AG04449 (cell line): ENCODE results near the gene CAPN13.

Experiments used
- CTCF ChIA-PET: fragments of 350-600 bp; formaldehyde crosslinking; extraction: SDS; loops from one replicate; lab custom pipeline; 2021; ENCODE audit warnings: antibody characterized with exemption; lab: Yijun Ruan, JAX
- POLR2A ChIA-PET: fragments of 400-600, 350-600 bp; formaldehyde crosslinking; extraction: SDS; loops from one replicate; lab custom pipeline; 2020; ENCODE audit warnings: antibody characterized with exemption, inconsistent platforms; lab: Yijun Ruan, JAX
- DNase-seq: peaks from one replicate; pipeline ENCODE4 v3.0.0-alpha.2; 2010; ENCODE audit warnings: low read depth, low spot score
- H3K4me3 ChIP-seq: 2 replicates; pipeline ENCODE4 v1.5.1; 2011; ENCODE audit warnings: low read depth, mild to moderate bottlenecking, control low read depth, low read length
- CTCF ChIP-seq: IDR thresholded peaks from one replicate; pipeline ENCODE4 v1.5.1; 2011; ENCODE audit warnings: mild to moderate bottlenecking, moderate library complexity, low read length, control low read depth, inconsistent platforms; ENCODE audit not compliant: insufficient read depth; ENCODE audit errors: missing control alignments

Gene CAPN13

DNA sequence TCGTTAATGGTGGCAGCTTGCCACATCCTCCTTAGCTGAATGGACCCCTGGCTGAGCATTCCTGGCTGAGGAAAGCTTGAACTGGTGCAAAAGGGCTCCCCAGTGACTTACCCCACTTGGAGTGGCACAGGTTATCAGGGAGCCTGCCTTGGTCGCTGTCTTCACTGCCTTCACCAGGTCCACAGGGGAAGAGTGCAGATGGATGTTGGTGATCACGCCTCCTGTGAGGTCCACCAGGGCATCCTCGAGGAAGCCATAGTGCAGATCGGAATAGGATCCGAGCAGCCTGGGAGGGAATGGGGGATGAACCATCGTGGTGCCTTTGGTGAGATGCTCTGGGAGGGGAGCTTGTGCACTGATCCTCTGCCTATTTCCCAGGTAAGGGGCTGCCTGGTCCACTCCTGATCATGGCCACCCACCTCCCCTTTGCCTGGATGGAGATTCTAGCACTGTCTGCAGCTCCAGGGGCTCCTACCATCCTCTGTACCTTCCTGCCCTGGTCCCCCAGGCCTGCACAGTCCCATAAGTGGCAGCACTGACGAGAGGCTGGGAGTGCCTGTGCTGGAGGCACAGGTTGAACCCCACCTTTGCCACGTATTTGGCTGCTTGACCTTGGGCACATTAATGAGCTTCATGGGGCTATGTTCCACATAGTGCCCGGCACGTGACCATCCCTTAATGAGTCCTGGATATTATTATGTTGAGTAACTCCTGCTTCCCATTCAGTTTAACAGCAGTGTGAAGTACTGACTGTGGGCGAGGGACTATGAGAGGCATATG is 43.0 kb downstream of the CAPN13 start:
- no peak for DNase-seq

GRCh38 chr2:30763151-30763660 is 44.0 kb downstream of the CAPN13 start:
- no peak overlapping the region for H3K4me3 ChIP-seq
- CTCF ChIA-PET = no interaction called here
- POLR2A ChIA-PET = no interaction called here
- no peak for TF ChIP-seq CTCF
- DNase-seq = no peak

More for the DNA sequence above, 43.0 kb downstream of the CAPN13 start:
- ChIA-PET POLR2A (no interaction called here), CTCF (no interaction called here)
- TF ChIP-seq CTCF = no peak
- H3K4me3 ChIP-seq = no peak overlapping the region

DNA sequence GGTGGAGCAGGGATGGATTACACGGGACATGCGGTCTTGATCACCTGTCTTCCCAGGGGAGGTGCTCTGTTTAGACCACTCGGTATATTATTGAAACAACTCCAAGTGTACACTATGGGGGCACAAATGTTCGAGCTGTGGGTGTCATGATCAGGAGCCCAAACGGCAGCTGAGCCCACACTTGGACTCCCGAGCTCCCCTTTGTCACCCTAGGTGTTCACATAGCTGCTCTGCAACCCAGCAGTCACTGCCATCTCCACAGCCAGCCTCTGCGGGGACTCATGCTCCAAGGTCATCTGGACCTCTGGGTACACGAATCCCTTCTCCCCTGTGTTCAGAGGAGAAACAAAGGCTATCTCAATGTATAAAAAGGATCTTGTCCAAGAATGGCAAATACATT is 46.0 kb downstream of the CAPN13 start:
- no peak for TF ChIP-seq CTCF
- no peak for DNase-seq
- CTCF ChIA-PET = no interaction called here
- POLR2A ChIA-PET = no interaction called here
- no peak overlapping the region for H3K4me3 ChIP-seq

DNA sequence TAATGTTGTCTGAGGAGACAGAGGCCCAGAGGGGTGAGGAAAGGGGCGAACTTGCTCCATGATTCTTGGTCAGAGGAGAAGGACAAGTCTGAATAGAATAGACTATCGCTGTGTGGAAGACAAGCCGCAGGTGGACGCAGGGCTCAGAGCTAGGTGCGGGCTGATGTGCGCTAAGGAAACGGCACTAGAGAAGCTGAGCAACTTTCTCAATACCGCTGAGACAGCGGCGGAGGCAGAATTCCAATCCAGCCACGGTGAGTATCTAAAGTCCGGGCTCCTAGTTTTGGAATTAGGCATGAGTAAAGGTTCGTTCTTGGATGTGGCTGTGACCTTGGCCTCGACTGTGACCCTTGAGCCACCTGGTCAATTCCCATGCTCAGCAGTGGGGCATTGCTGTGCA is 47.8 kb downstream of the CAPN13 start:
- POLR2A ChIA-PET = no interaction called here

DNA sequence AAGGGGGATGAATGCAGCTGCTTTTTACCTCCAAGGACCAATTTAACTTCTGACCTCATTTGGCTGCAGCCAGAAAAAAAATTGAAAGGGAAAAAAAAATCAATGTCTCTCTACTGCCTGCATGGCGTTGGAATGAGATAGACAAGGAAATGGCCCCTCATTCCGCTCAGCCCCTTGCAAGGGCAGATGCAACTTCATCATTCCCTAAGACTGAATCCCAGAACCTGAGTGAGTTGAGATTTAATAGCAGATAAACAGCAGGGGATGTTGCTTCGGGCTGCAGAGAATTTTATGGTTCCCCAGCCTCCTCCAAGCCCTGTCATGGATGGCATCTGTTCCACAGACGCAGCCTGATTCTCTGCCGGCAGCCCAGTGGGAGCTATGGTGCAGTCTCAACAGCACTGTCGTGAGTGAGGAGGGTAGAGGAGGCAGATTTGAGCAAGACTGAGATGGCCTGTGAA is 49.0 kb downstream of the CAPN13 start:
- TF ChIP-seq CTCF = no peak
- no peak for DNase-seq
- H3K4me3 ChIP-seq = no peak overlapping the region
- ChIA-PET POLR2A (no interaction called here), CTCF (no interaction called here)

More for the DNA sequence above, 47.8 kb downstream of the CAPN13 start:
- CTCF ChIA-PET = no interaction called here
- TF ChIP-seq CTCF = no peak
- no peak overlapping the region for H3K4me3 ChIP-seq
- DNase-seq = no peak

- DNase-seq = no peak
- no peak for TF ChIP-seq CTCF
- ChIA-PET POLR2A (no interaction called here), CTCF (no interaction called here)
- H3K4me3 ChIP-seq = no peak overlapping the region
Observed at GRCh38 chr2:30757749-30758148, 49.5 kb downstream of the CAPN13 start.
